NB4 (cell line): ENCODE results near the gene DNAH9.

ENCODE experiments used
- MYC ChIP-seq: IDR thresholded peaks from 2 replicates; pipeline ENCODE4 v1.6.1; 2011; ENCODE audit warnings: low read depth, low read length
- POLR2A ChIP-seq: IDR thresholded peaks from 2 replicates; pipeline ENCODE4 v1.6.1; 2011; ENCODE audit warnings: mild to moderate bottlenecking; ENCODE audit not compliant: insufficient read length; ENCODE audit errors: extremely low read depth
- TF ChIP-seq, protein P1 (sequence below): IDR thresholded peaks from one replicate; pipeline ENCODE4 v1.5.1; 2012; ENCODE audit warnings: low read depth, low read length
- TF ChIP-seq, protein P2 (sequence below): IDR thresholded peaks from 2 replicates; pipeline ENCODE4 v1.6.1; 2011; ENCODE audit warnings: low read depth, low read length

- TF ChIP-seq, protein P1, sequence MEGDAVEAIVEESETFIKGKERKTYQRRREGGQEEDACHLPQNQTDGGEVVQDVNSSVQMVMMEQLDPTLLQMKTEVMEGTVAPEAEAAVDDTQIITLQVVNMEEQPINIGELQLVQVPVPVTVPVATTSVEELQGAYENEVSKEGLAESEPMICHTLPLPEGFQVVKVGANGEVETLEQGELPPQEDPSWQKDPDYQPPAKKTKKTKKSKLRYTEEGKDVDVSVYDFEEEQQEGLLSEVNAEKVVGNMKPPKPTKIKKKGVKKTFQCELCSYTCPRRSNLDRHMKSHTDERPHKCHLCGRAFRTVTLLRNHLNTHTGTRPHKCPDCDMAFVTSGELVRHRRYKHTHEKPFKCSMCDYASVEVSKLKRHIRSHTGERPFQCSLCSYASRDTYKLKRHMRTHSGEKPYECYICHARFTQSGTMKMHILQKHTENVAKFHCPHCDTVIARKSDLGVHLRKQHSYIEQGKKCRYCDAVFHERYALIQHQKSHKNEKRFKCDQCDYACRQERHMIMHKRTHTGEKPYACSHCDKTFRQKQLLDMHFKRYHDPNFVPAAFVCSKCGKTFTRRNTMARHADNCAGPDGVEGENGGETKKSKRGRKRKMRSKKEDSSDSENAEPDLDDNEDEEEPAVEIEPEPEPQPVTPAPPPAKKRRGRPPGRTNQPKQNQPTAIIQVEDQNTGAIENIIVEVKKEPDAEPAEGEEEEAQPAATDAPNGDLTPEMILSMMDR: no peak
- TF ChIP-seq POLR2A (no peak), MYC (no peak)
- TF ChIP-seq, protein P2, sequence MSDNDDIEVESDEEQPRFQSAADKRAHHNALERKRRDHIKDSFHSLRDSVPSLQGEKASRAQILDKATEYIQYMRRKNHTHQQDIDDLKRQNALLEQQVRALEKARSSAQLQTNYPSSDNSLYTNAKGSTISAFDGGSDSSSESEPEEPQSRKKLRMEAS: no peak
Observed at GRCh38 chr17:11803231-11803969, 205.1 kb downstream of the DNAH9 start.
